SK-N-SH (cell line): ENCODE measurements around the gene CPVL. TPM values are rescaled to one million over a fixed set of nuclear protein-coding genes. Genes with fewer than 3 reads are reported as not detected.

Experiments used
- CTCF ChIA-PET: fragments of 300-600, 350-600 bp; formaldehyde crosslinking; extraction: SDS; loops from one replicate; lab custom pipeline; 2021; lab: Yijun Ruan, JAX
- POLR2A ChIA-PET: fragments of 350-600 bp; sonication (Branson Sonifier 250); formaldehyde crosslinking; extraction: SDS; loops from one replicate; lab custom pipeline; 2020; ENCODE audit warnings: antibody characterized with exemption, inconsistent platforms; lab: Yijun Ruan, JAX
- DNase-seq: peaks from one replicate; pipeline ENCODE4 v3.0.0; 2012
- H2AFZ ChIP-seq: fragments of 200-600 bp; sonication (generic); 2 replicates; pipeline ENCODE4 v1.8.1; 2016; ENCODE audit warnings: antibody characterized with exemption, mild to moderate bottlenecking, low read depth
- H3F3A ChIP-seq: fragments of 200-600 bp; sonication (generic); replicated peaks from 2 replicates; pipeline ENCODE3; 2016; ENCODE audit warnings: antibody characterized with exemption, mild to moderate bottlenecking; ENCODE audit not compliant: insufficient read depth
- H3K27ac ChIP-seq, 2 experiments: fragments of 200-500 bp in 1 of 2; fragments of 200-600 bp in 1 of 2; sonication (Bioruptor generic) in 1 of 2; sonication (generic), shearing (Covaris generic) in 1 of 2; 2 replicates each; pipeline versions ENCODE4 v1.5.1 to v1.6.1; 2014 to 2016; ENCODE audit warnings: low read depth in 2 of 2, inconsistent platforms in 1 of 2, low read length in 1 of 2, mild to moderate bottlenecking in 1 of 2, mixed read lengths in 1 of 2
- H3K27me3 ChIP-seq: fragments of 200-600 bp; sonication (generic), shearing (Covaris generic); 2 replicates; pipeline ENCODE4 v1.6.1; 2016; ENCODE audit warnings: mixed run types; ENCODE audit not compliant: insufficient read depth
- H3K36me3 ChIP-seq, 2 experiments: fragments of 200-500 bp in 1 of 2; fragments of 200-600 bp in 1 of 2; sonication (Bioruptor generic) in 1 of 2; sonication (generic) in 1 of 2; replicated peaks in 1 of 2; 2 replicates each; pipeline versions ENCODE3 to v1.5.1; 2014 to 2016; ENCODE audit warnings: low read length in 1 of 2, mild to moderate bottlenecking in 1 of 2; ENCODE audit not compliant: insufficient read depth in 2 of 2, control insufficient read depth in 1 of 2
- H3K4me1 ChIP-seq, 2 experiments: fragments of 200-500 bp in 1 of 2; fragments of 200-600 bp in 1 of 2; sonication (Bioruptor generic) in 1 of 2; sonication (generic), shearing (Covaris generic) in 1 of 2; 2 replicates each; pipeline versions ENCODE4 v1.5.1 to v1.6.1; 2014 to 2016; ENCODE audit warnings: low read depth in 1 of 2, low read length in 1 of 2, mixed run types in 1 of 2; ENCODE audit not compliant: insufficient read depth in 2 of 2, control insufficient read depth in 1 of 2
- H3K4me2 ChIP-seq: fragments of 200-600 bp; sonication (generic), shearing (Covaris generic); 2 replicates; pipeline ENCODE4 v1.6.1; 2017; ENCODE audit warnings: mixed run types
- H3K4me3 ChIP-seq, 2 experiments: fragments of 200-500 bp in 1 of 2; fragments of 200-600 bp in 1 of 2; sonication (Bioruptor generic) in 1 of 2; sonication (generic), shearing (Covaris generic) in 1 of 2; 2 replicates each; pipeline versions ENCODE4 v1.5.1 to v1.8.1; 2014 to 2016; ENCODE audit warnings: low read depth in 2 of 2, inconsistent platforms in 1 of 2, low read length in 1 of 2, mild to moderate bottlenecking in 1 of 2, mixed read lengths in 1 of 2, moderate library complexity in 1 of 2
- H3K79me2 ChIP-seq: fragments of 200-600 bp; sonication (generic); 2 replicates; pipeline ENCODE4 v1.8.1; 2017; ENCODE audit warnings: mild to moderate bottlenecking; ENCODE audit not compliant: insufficient read depth
- H3K9ac ChIP-seq: fragments of 200-600 bp; sonication (generic); 2 replicates; pipeline ENCODE4 v1.6.1; 2017; ENCODE audit warnings: mixed run types
- H3K9me2 ChIP-seq: fragments of 200-600 bp; sonication (generic); 2 replicates; pipeline ENCODE4 v1.6.1; 2017; ENCODE audit warnings: mixed run types
- H3K9me3 ChIP-seq: fragments of 200-600 bp; sonication (generic); 2 replicates; pipeline ENCODE4 v1.6.1; 2017; ENCODE audit warnings: mixed run types, mild to moderate bottlenecking, moderate library complexity
- H4K20me1 ChIP-seq: fragments of 200-600 bp; sonication (generic); 2 replicates; pipeline ENCODE4 v1.6.1; 2017; ENCODE audit warnings: mild to moderate bottlenecking, mixed run types; ENCODE audit not compliant: insufficient read depth
- CHD2 ChIP-seq: fragments of 150-350 bp; IDR thresholded peaks from 2 replicates; pipeline ENCODE4 v1.6.1; 2018; ENCODE audit warnings: low read length; ENCODE audit not compliant: partially characterized antibody
- EP300 ChIP-seq, 2 experiments: IDR thresholded peaks; 2 replicates each; pipeline versions ENCODE4 v1.4.0 to v1.6.1; 2012; ENCODE audit warnings: borderline replicate concordance in 1 of 2, low read depth in 1 of 2, low read length in 1 of 2
- FOXJ3 ChIP-seq: sonication (generic); formaldehyde crosslinking; IDR thresholded peaks from 2 replicates; pipeline ENCODE4 v1.5.1; 2020; ENCODE audit warnings: mild to moderate bottlenecking, missing genetic modification reagents
- JUND ChIP-seq: IDR thresholded peaks from 2 replicates; pipeline ENCODE4 v1.4.0; 2012
- MXI1 ChIP-seq: IDR thresholded peaks from 2 replicates; pipeline ENCODE4 v1.6.1; 2012; ENCODE audit warnings: mild to moderate bottlenecking, low read depth, low read length, improper control_type of control experiment
- NFIC ChIP-seq: IDR thresholded peaks from 2 replicates; pipeline ENCODE4 v1.4.0; 2012; ENCODE audit warnings: borderline replicate concordance
- RCOR1 ChIP-seq: fragments of 150-350 bp; IDR thresholded peaks from 2 replicates; pipeline ENCODE4 v1.6.1; 2017; ENCODE audit warnings: antibody characterized with exemption, low read length
- RFX5 ChIP-seq: IDR thresholded peaks from 2 replicates; pipeline ENCODE4 v1.6.1; 2012; ENCODE audit warnings: mild to moderate bottlenecking, improper control_type of control experiment, low read length
- RXRA ChIP-seq: IDR thresholded peaks from 2 replicates; pipeline ENCODE4 v1.4.0; 2012; ENCODE audit warnings: low read depth, mild to moderate bottlenecking, borderline replicate concordance
- YY1 ChIP-seq: IDR thresholded peaks from 2 replicates; pipeline ENCODE4 v1.4.0; 2012; ENCODE audit warnings: low read depth, mild to moderate bottlenecking
- WGBS: methylation state at CpG from one replicate; pipeline ENCODE4 v1.1.6; 2017; ENCODE audit warnings: low lambda C conversion rate; 5-methylcytosine and 5-hydroxymethylcytosine counted together
- polyA plus RNA-seq, 3 experiments: library from polyadenylated mRNA; depleted of rRNA; stranded (reverse); fragments of >200 nt; gene quantifications; 2 replicates each; pipeline ENCODE4 v1.2.3, GENCODE V29; 2012
- TF ChIP-seq, protein P1 (sequence below): fragments of 150-350 bp; IDR thresholded peaks from 2 replicates; pipeline ENCODE4 v1.6.1; 2016; ENCODE audit warnings: mild to moderate bottlenecking, low read depth, low read length
- TF ChIP-seq, protein P2 (sequence below): IDR thresholded peaks from 2 replicates; pipeline ENCODE4 v1.4.0; 2012; ENCODE audit warnings: low read depth

The CPVL gene
- polyA plus RNA-seq, 1 of the 3 experiments (the other 2 are of a cell fraction): not detected

DNA sequence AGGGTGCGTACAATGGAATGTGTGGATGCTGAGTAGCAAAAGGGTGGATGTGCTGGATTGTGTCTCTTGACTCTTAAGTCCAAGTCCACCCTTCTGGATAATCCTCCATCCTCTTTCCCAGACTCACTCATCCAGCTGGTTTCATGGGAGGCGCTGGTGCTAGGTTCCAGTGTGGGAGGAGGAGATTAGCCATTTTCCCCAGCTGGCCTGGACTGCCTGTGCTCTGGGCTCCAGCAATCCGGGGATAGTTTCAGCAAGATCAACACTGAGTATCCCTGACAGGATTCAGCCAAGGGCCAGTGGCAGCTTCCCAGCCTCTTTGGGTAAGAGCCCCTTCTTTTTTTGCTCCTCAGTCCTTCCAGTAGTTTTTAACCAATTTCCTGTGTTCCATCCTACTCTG lies 166.6 kb downstream of the CPVL start:
- H3K27ac ChIP-seq: no peak overlapping the region

DNA sequence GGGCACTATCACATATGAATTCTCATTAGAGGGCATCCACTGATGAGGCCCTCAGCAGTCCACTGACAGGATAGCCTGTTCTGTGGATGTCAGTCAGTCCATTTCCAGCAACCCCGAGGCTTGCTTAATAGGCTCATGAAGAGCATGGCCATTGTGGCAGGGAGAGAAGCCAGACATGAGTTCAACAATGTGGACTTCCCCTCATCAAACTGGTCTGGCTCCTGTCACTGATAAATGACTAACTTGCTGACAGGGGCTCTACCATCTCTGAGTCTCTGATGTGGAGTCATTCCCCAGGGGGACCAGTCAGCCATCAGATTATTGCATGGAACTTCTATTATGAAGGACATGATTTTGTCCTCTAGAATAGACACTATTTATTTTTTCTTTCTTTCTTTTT lies 168.5 kb downstream of the CPVL start:
- H3K4me2 ChIP-seq: no peak overlapping the region
- no peaks in the 10 kb centered on the region for H3K79me2 ChIP-seq
- no peak overlapping the region for H3K27ac ChIP-seq
- CTCF ChIA-PET: interaction anchor here (0.5 to 1.2 kb wide), 2 partner anchors 50 to 916 kb away, joined by 3 to 4 read pairs; no protein-coding TSS in a partner anchor
- TF ChIP-seq RFX5: no peak
- TF ChIP-seq NFIC: no peak
- no peak for TF ChIP-seq YY1
- no peak for TF ChIP-seq JUND
- no peak for TF ChIP-seq FOXJ3 (CRISPR knock-in tag)
- TF ChIP-seq CHD2: no peak
- TF ChIP-seq RCOR1: no peak
- no peak for TF ChIP-seq MXI1
- no peak for TF ChIP-seq RXRA
- TF ChIP-seq, protein P1, sequence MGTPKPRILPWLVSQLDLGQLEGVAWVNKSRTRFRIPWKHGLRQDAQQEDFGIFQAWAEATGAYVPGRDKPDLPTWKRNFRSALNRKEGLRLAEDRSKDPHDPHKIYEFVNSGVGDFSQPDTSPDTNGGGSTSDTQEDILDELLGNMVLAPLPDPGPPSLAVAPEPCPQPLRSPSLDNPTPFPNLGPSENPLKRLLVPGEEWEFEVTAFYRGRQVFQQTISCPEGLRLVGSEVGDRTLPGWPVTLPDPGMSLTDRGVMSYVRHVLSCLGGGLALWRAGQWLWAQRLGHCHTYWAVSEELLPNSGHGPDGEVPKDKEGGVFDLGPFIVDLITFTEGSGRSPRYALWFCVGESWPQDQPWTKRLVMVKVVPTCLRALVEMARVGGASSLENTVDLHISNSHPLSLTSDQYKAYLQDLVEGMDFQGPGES: no peak
- no peak for TF ChIP-seq EP300 (IDR thresholded peaks at IDR 0.05; ENCODE audit: borderline replicate concordance in 1 of 2, low read depth in 1 of 2, low read length in 1 of 2)
- no peaks in the 10 kb centered on the region for H3K36me3 ChIP-seq
- H3K27me3 ChIP-seq: no peaks in the 10 kb centered on the region
- H3K9me2 ChIP-seq: no peaks in the 10 kb centered on the region
- POLR2A ChIA-PET: no interaction called here
- H3K9me3 ChIP-seq: no peaks in the 10 kb centered on the region
- H3K4me3 ChIP-seq: no peak overlapping the region
- H3K9ac ChIP-seq: no peak overlapping the region
- H3F3A ChIP-seq: no peaks in the 10 kb centered on the region
- H2AFZ ChIP-seq: no peak overlapping the region
- WGBS: 20% methylated on average over 1 of the region's 1 CpG
- H3K4me1 ChIP-seq: peaks cover 5 to 19% of the 10 kb centered on the region in 2 experiments; a peak in 3 of 4 replicates
- H4K20me1 ChIP-seq: no peaks in the 10 kb centered on the region
- DNase-seq: no peak

More for the DNA sequence above, 166.6 kb downstream of the CPVL start:
- Histone ChIP-seq H3K4me1 (peaks cover 14 to 34% of the 10 kb centered on the region in 2 experiments), H3K27me3 (no peaks in the 10 kb centered on the region), H3K9ac (no peak overlapping the region), H3K9me2 (no peaks in the 10 kb centered on the region), H3K4me3 (no peak overlapping the region), H3K79me2 (no peaks in the 10 kb centered on the region), H3K36me3 (no peaks in the 10 kb centered on the region), H2AFZ (no peak overlapping the region), H3F3A (peaks cover 1% of the 10 kb centered on the region), H3K9me3 (no peaks in the 10 kb centered on the region), H4K20me1 (no peaks in the 10 kb centered on the region), H3K4me2 (no peak overlapping the region)
- TF ChIP-seq, protein P2, sequence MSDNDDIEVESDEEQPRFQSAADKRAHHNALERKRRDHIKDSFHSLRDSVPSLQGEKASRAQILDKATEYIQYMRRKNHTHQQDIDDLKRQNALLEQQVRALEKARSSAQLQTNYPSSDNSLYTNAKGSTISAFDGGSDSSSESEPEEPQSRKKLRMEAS: no peak
- TF ChIP-seq CHD2 (no peak), RXRA (no peak)
- no peak for DNase-seq
- ChIA-PET CTCF (interaction anchor here (0.6 to 9.1 kb wide), 10 partner anchors 15 to 590 kb away, joined by 3 to 66 read pairs (median 14); partner anchors contain the start of gene TRIL), POLR2A (interaction anchor here (5.7 kb wide), 1 partner anchor 23 kb away, joined by 62 read pairs; the partner anchor contains the start of gene TRIL)
- WGBS: 66% methylated on average over 3 of the region's 3 CpGs
